ENCODE results near the gene SLC39A6. TPM values are rescaled to one million over a fixed set of nuclear protein-coding genes. Genes with fewer than 3 reads are reported as not detected.

SLC39A6 gene
- total and polyA plus RNA-seq, 2 donors (not counting 3 experiments of a cell fraction or from before 2014, with no cell fraction given), result 13.8 to 23.1 TPM

DNA sequence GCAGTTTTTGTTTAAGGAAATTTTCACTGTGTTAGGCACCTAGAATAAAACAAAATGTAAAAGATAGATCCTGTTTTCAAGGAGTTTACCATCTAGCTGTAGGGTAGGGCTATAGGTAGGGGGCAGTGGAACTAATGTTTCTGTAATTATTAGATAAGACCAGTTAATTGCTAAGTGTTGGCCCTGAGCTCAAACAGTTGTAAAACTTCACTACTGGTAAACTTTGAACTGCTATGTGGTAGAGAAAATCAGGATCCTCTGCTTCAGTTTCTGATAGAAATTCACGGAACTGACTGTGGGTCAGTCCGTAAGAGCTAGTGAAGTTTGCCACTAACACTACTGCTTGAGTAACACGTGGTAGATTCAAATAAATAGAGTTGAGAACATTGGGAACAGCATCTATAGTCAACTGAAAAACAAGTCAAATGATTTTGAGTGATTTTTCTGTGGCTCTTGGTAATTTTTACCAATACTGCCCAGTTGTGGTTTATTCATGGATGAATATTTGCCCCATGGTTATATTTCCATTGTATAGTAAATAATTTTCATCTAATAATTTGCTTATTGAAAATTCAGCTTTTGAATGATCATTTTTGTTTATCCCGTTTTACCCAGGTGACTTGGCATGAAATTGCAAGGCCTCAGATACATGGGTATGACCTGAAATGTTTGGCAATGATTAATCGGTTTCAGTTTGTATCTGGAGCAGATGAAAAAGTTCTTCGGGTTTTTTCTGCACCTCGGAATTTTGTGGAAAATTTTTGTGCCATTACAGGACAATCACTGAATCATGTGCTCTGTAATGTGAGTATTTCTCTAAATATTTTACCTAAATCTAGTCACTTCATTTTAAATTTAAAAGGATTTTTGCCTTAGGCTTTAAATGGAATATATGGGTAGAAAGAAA lies 27.0 kb upstream of the SLC39A6 start:
- dilution Hi-C loops (cut with MboI; ENCODE audit: extremely low pct_ligation_motif_present, low sequenced_read_pairs) (no loop called here), intact Hi-C loops (cut with micrococcal nuclease) (no loop called here)
- no peak for FAIRE-seq
- H3K4me1 ChIP-seq (ENCODE audit: control insufficient read depth, extremely low read depth, insufficient read depth, low read length), result peaks cover 23% of the 10 kb centered on the region
- peaks cover 15 to 19% of the 10 kb centered on the region in 2 experiments for H3K36me3 ChIP-seq (ENCODE audit: control insufficient read depth in 2 of 2, extremely low read depth in 1 of 2, insufficient read depth in 2 of 2, low read length in 2 of 2)
- no peak overlapping the region for H3K27ac ChIP-seq (ENCODE audit: insufficient read depth, low read depth, low read length)
- no peak overlapping the region for H3K4me3 ChIP-seq (replicated peaks in 1 of 3; ENCODE audit: insufficient read depth in 1 of 3, low read depth in 1 of 3, low read length in 3 of 3)
- no peak overlapping the region for H3K4me2 ChIP-seq (ENCODE audit: insufficient read depth, low read length)
- BruUV-seq (replicated peaks), result no TSS peak
- H3K9me3 ChIP-seq (replicated peaks; ENCODE audit: control insufficient read depth, insufficient read depth, low read length), result no peaks in the 10 kb centered on the region
- TF ChIP-seq MYC (IDR thresholded peaks at IDR 0.05; ENCODE audit: low read depth, low read length) (no peak), GATA2 (IDR thresholded peaks at IDR 0.05; ENCODE audit: insufficient read depth, insufficient read length, low read depth, low read length) (no peak), JUN (IDR thresholded peaks at IDR 0.05; ENCODE audit: borderline replicate concordance, insufficient read depth, insufficient read length, low read depth) (no peak), POLR2A (IDR thresholded peaks at IDR 0.05; ENCODE audit: low read depth, low read length) (no peak), FOS (IDR thresholded peaks at IDR 0.05; ENCODE audit: borderline replicate concordance, insufficient read depth, low read length) (no peak), EZH2 (IDR thresholded peaks at IDR 0.05; ENCODE audit: borderline replicate concordance, low read depth, low read length, severe bottlenecking) (no peak), POLR2AphosphoS5 (IDR thresholded peaks at IDR 0.05; ENCODE audit: insufficient read depth, low read depth, low read length) (no peak)
- TF ChIP-seq, protein P1, sequence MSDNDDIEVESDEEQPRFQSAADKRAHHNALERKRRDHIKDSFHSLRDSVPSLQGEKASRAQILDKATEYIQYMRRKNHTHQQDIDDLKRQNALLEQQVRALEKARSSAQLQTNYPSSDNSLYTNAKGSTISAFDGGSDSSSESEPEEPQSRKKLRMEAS (IDR thresholded peaks at IDR 0.05; ENCODE audit: insufficient read depth, insufficient read length), result no peak
- TF ChIP-seq, protein P2, sequence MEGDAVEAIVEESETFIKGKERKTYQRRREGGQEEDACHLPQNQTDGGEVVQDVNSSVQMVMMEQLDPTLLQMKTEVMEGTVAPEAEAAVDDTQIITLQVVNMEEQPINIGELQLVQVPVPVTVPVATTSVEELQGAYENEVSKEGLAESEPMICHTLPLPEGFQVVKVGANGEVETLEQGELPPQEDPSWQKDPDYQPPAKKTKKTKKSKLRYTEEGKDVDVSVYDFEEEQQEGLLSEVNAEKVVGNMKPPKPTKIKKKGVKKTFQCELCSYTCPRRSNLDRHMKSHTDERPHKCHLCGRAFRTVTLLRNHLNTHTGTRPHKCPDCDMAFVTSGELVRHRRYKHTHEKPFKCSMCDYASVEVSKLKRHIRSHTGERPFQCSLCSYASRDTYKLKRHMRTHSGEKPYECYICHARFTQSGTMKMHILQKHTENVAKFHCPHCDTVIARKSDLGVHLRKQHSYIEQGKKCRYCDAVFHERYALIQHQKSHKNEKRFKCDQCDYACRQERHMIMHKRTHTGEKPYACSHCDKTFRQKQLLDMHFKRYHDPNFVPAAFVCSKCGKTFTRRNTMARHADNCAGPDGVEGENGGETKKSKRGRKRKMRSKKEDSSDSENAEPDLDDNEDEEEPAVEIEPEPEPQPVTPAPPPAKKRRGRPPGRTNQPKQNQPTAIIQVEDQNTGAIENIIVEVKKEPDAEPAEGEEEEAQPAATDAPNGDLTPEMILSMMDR (IDR thresholded peaks at IDR 0.05; ENCODE audit: extremely low read depth in 1 of 2, insufficient read depth in 1 of 2, low read depth in 1 of 2, low read length in 2 of 2), result no peak
- no peak overlapping the region for H3K9ac ChIP-seq (replicated peaks; ENCODE audit: extremely low read depth, insufficient read depth, low read length)
- no peaks in the 10 kb centered on the region for H3K27me3 ChIP-seq (ENCODE audit: control insufficient read depth in 2 of 2, insufficient read depth in 2 of 2, low read length in 2 of 2)
- H3K9me1 ChIP-seq (replicated peaks; ENCODE audit: control insufficient read depth, extremely low read depth, insufficient read depth, low read length), result no peaks in the 10 kb centered on the region
- CTCF ChIA-PET, result interaction anchor here (1.5 to 3.4 kb wide), 2 partner anchors 32 to 128 kb away, joined by 3 to 13 read pairs; no protein-coding TSS in a partner anchor
- POLR2A ChIA-PET, result no interaction called here
- no peaks in the 10 kb centered on the region for H4K20me1 ChIP-seq (replicated peaks; ENCODE audit: control insufficient read depth, extremely low read depth, insufficient read depth, low read length)
- no peak for DNase-seq (ENCODE audit: low read depth, low spot score)
- peaks cover 2% of the 10 kb centered on the region for H3K79me2 ChIP-seq (ENCODE audit: control insufficient read depth, insufficient read depth, low read length)
- H2AFZ ChIP-seq (ENCODE audit: low read depth, low read length), result no peak overlapping the region
